ENCODE measurements around the gene GRB14. TPM values are rescaled to one million over a fixed set of nuclear protein-coding genes. Genes with fewer than 3 reads are reported as not detected.

Gene GRB14
- total and polyA plus RNA-seq, 10 of the 15 experiments (the other 5 are each of a cell fraction or from before 2014, with no cell fraction given), result not detected

GRCh38 chr2:164515030-164515429, 106.3 kb downstream of the GRB14 start:
- no peak overlapping the region for H3K4me2 ChIP-seq (ENCODE audit: control insufficient read depth, insufficient read depth)
- no TSS peak for BruUV-seq (replicated peaks)
- TF ChIP-seq WRNIP1 (IDR thresholded peaks at IDR 0.05; ENCODE audit: borderline replicate concordance, low read depth, low read length) (no peak), EZH2 (IDR thresholded peaks at IDR 0.05; ENCODE audit: borderline replicate concordance, control insufficient read depth, low read depth, low read length) (no peak), SIN3A (IDR thresholded peaks at IDR 0.05; ENCODE audit: low read depth, low read length) (no peak), POLR2A (IDR thresholded peaks at IDR 0.05; ENCODE audit: low read depth, low read length) (no peak), FOS (IDR thresholded peaks at IDR 0.05; ENCODE audit: borderline replicate concordance, extremely low read depth, insufficient read length) (no peak), NFIC (IDR thresholded peaks at IDR 0.05; ENCODE audit: low read depth, low read length) (no peak), SRF (IDR thresholded peaks at IDR 0.05; ENCODE audit: low read depth in 2 of 2, low read length in 2 of 2) (no peak), FOXK2 (IDR thresholded peaks at IDR 0.05) (no peak), BRCA1 (IDR thresholded peaks at IDR 0.05; ENCODE audit: low read depth, low read length) (no peak), TCF12 (IDR thresholded peaks at IDR 0.05; ENCODE audit: low read depth, low read length) (no peak), EGR1 (IDR thresholded peaks at IDR 0.05; ENCODE audit: borderline replicate concordance in 1 of 2, low read depth in 2 of 2, low read length in 2 of 2) (no peak), SIX5 (IDR thresholded peaks at IDR 0.05; ENCODE audit: low read depth, low read length, severe bottlenecking) (no peak), EED (IDR thresholded peaks at IDR 0.05; ENCODE audit: low read depth) (no peak)
- TF ChIP-seq, protein P1, sequence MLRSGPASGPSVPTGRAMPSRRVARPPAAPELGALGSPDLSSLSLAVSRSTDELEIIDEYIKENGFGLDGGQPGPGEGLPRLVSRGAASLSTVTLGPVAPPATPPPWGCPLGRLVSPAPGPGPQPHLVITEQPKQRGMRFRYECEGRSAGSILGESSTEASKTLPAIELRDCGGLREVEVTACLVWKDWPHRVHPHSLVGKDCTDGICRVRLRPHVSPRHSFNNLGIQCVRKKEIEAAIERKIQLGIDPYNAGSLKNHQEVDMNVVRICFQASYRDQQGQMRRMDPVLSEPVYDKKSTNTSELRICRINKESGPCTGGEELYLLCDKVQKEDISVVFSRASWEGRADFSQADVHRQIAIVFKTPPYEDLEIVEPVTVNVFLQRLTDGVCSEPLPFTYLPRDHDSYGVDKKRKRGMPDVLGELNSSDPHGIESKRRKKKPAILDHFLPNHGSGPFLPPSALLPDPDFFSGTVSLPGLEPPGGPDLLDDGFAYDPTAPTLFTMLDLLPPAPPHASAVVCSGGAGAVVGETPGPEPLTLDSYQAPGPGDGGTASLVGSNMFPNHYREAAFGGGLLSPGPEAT (IDR thresholded peaks at IDR 0.05; ENCODE audit: low read depth), result no peak
- TF ChIP-seq, protein P2, sequence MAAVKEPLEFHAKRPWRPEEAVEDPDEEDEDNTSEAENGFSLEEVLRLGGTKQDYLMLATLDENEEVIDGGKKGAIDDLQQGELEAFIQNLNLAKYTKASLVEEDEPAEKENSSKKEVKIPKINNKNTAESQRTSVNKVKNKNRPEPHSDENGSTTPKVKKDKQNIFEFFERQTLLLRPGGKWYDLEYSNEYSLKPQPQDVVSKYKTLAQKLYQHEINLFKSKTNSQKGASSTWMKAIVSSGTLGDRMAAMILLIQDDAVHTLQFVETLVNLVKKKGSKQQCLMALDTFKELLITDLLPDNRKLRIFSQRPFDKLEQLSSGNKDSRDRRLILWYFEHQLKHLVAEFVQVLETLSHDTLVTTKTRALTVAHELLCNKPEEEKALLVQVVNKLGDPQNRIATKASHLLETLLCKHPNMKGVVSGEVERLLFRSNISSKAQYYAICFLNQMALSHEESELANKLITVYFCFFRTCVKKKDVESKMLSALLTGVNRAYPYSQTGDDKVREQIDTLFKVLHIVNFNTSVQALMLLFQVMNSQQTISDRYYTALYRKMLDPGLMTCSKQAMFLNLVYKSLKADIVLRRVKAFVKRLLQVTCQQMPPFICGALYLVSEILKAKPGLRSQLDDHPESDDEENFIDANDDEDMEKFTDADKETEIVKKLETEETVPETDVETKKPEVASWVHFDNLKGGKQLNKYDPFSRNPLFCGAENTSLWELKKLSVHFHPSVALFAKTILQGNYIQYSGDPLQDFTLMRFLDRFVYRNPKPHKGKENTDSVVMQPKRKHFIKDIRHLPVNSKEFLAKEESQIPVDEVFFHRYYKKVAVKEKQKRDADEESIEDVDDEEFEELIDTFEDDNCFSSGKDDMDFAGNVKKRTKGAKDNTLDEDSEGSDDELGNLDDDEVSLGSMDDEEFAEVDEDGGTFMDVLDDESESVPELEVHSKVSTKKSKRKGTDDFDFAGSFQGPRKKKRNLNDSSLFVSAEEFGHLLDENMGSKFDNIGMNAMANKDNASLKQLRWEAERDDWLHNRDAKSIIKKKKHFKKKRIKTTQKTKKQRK (IDR thresholded peaks at IDR 0.05; ENCODE audit: low read depth, low read length), result no peak
- TF ChIP-seq, protein P3, sequence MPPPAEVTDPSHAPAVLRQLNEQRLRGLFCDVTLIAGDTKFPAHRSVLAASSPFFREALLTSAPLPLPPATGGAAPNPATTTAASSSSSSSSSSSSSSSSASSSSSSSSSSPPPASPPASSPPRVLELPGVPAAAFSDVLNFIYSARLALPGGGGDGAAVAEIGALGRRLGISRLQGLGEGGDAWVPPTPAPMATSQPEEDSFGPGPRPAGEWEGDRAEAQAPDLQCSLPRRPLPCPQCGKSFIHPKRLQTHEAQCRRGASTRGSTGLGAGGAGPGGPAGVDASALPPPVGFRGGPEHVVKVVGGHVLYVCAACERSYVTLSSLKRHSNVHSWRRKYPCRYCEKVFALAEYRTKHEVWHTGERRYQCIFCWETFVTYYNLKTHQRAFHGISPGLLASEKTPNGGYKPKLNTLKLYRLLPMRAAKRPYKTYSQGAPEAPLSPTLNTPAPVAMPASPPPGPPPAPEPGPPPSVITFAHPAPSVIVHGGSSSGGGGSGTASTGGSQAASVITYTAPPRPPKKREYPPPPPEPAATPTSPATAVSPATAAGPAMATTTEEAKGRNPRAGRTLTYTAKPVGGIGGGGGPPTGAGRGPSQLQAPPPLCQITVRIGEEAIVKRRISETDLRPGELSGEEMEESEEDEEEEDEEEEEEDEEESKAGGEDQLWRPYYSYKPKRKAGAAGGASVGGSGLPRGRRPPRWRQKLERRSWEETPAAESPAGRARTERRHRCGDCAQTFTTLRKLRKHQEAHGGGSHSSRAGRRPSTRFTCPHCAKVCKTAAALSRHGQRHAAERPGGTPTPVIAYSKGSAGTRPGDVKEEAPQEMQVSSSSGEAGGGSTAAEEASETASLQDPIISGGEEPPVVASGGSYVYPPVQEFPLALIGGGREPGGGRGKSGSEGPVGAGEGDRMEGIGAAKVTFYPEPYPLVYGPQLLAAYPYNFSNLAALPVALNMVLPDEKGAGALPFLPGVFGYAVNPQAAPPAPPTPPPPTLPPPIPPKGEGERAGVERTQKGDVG (CRISPR knock-in tag; IDR thresholded peaks at IDR 0.05), result no peak
- TF ChIP-seq, protein P4, sequence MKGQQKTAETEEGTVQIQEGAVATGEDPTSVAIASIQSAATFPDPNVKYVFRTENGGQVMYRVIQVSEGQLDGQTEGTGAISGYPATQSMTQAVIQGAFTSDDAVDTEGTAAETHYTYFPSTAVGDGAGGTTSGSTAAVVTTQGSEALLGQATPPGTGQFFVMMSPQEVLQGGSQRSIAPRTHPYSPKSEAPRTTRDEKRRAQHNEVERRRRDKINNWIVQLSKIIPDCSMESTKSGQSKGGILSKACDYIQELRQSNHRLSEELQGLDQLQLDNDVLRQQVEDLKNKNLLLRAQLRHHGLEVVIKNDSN (IDR thresholded peaks at IDR 0.05; ENCODE audit: borderline replicate concordance, extremely low read length, insufficient read depth, low read depth, low read length), result no peak

More at GRCh38 chr2:164515030-164515429, 106.3 kb downstream of the GRB14 start:
- POLR2A ChIA-PET, result no interaction called here
- no peaks in the 10 kb centered on the region for H3K79me2 ChIP-seq (ENCODE audit: control insufficient read depth, insufficient read depth, low read length)
- no peak overlapping the region for H3K9ac ChIP-seq (ENCODE audit: control insufficient read depth, insufficient read depth, low read length)
- CTCF ChIA-PET, result no interaction called here
- no peak for FAIRE-seq
- 13% methylated on average over 4 of the region's 4 CpGs for WGBS (ENCODE audit: insufficient coverage, insufficient replicate concordance, low lambda C conversion rate, missing lambda C conversion rate)
- in situ Hi-C loops (cut with MboI) (no loop called here), intact Hi-C loops (cut with micrococcal nuclease; ENCODE audit: unreplicated experiment) (no loop called here)
- RAD21 ChIA-PET (ENCODE audit: unreplicated experiment), result no interaction called here
- no peak overlapping the region for H3K4me3 ChIP-seq
- no peak overlapping the region for H2AFZ ChIP-seq (ENCODE audit: control insufficient read depth, low read depth, low read length)
- no peaks in the 10 kb centered on the region for H3K9me3 ChIP-seq (replicated peaks; ENCODE audit: control insufficient read depth, insufficient read depth, low read length)
- SMC1A ChIA-PET (ENCODE audit: uncharacterized antibody, unreplicated experiment), result no interaction called here
- no peaks in the 10 kb centered on the region for H3K27me3 ChIP-seq (replicated peaks in 1 of 2; ENCODE audit: control insufficient read depth in 2 of 2, insufficient read depth in 2 of 2, low read length in 1 of 2)
- DNase-seq (ENCODE audit: low read depth, low spot score), result no peak
- no peaks in the 10 kb centered on the region for H3K4me1 ChIP-seq (ENCODE audit: control insufficient read depth, insufficient read depth, low read length)
- H4K20me1 ChIP-seq (ENCODE audit: control insufficient read depth, insufficient read depth), result no peaks in the 10 kb centered on the region
- no peak overlapping the region for H3K27ac ChIP-seq (ENCODE audit: control insufficient read depth, insufficient read depth)
- H3K36me3 ChIP-seq (ENCODE audit: control insufficient read depth in 2 of 2, insufficient read depth in 2 of 2, low read length in 1 of 2), result no peaks in the 10 kb centered on the region
- ATAC-seq, result no peak

All from GM12878 (cell line).